IPS-NIHi11 (cell line): Measurements from ENCODE around the gene SAMD3.
"Not testable (repeated sequence)": the region's sequence is repeated elsewhere in the genome, so short reads cannot be mapped to it uniquely, and the experiment has no call there.

Experiments used
- DNase-seq: peaks from one replicate; pipeline ENCODE4 v3.0.0; 2012; ENCODE audit warnings: mixed read lengths, low spot score

SAMD3 gene

GRCh38 chr6:130173377-130174004 lies 49.3 kb downstream of the SAMD3 start:
- not testable (repeated sequence) for DNase-seq

- DNase-seq: not testable (repeated sequence)
These were observed 52.6 kb downstream of the SAMD3 start for GRCh38 chr6:130170160-130170559.

- no peak for DNase-seq
These were observed 55.1 kb downstream of the SAMD3 start for GRCh38 chr6:130167655-130168054.

- DNase-seq: no peak
These were observed 58.5 kb downstream of the SAMD3 start for GRCh38 chr6:130164251-130164650.

- no peak for DNase-seq
These were observed 59.5 kb downstream of the SAMD3 start for GRCh38 chr6:130163266-130163665.

- DNase-seq: no peak
These were observed 60.3 kb downstream of the SAMD3 start for GRCh38 chr6:130162421-130162820.

GRCh38 chr6:130161683-130162404 lies 60.9 kb downstream of the SAMD3 start:
- DNase-seq: no peak

- no peak for DNase-seq
These were observed 62.8 kb downstream of the SAMD3 start for GRCh38 chr6:130159956-130160355.

- DNase-seq: no peak
These were observed 64.2 kb downstream of the SAMD3 start for GRCh38 chr6:130158548-130158947.

- DNase-seq: no peak
These were observed 64.7 kb downstream of the SAMD3 start for GRCh38 chr6:130158056-130158455.

- DNase-seq: no peak
These were observed 65.8 kb downstream of the SAMD3 start for GRCh38 chr6:130156908-130157307.

- no peak for DNase-seq
These were observed 69.7 kb downstream of the SAMD3 start for GRCh38 chr6:130152908-130153510.

- DNase-seq: no peak
These were observed 71.8 kb downstream of the SAMD3 start for GRCh38 chr6:130150906-130151305.

- DNase-seq: not testable (repeated sequence)
These were observed 73.7 kb downstream of the SAMD3 start for GRCh38 chr6:130149016-130149415.

GRCh38 chr6:130148181-130148580 lies 74.6 kb downstream of the SAMD3 start:
- peak; percentile 35 for DNase-seq

GRCh38 chr6:130147111-130147510 lies 75.6 kb downstream of the SAMD3 start:
- no peak for DNase-seq

- DNase-seq: no peak
These were observed 79.0 kb downstream of the SAMD3 start for GRCh38 chr6:130143709-130144108.

- no peak for DNase-seq
These were observed 82.7 kb downstream of the SAMD3 start for GRCh38 chr6:130140084-130140483.

- no peak for DNase-seq
These were observed 83.9 kb downstream of the SAMD3 start for GRCh38 chr6:130138909-130139242.

GRCh38 chr6:130138116-130138908 lies 84.4 kb downstream of the SAMD3 start:
- DNase-seq: no peak

GRCh38 chr6:130136798-130137197 lies 86.0 kb downstream of the SAMD3 start:
- no peak for DNase-seq

GRCh38 chr6:130134582-130134981 lies 88.2 kb downstream of the SAMD3 start:
- DNase-seq: no peak

GRCh38 chr6:130132286-130132701 lies 90.5 kb downstream of the SAMD3 start:
- no peak for DNase-seq
